ENCODE data around the gene ESYT1.

The ESYT1 gene

GRCh38 chr12:56104109-56104814 lies 23.8 kb upstream of the ESYT1 start, which contains the start of gene PA2G4:
Gene PA2G4 (plus strand): TSS chr12:56104559. CDS start chr12:56104738, 179 bp downstream.
- H3K4me1 ChIP-seq (ENCODE audit: insufficient read depth, insufficient read length), result no peaks in the 10 kb centered on the region
- DNase-seq (ENCODE audit: low read depth, low spot score), result peak; percentile 99
- H3K9me3 ChIP-seq (ENCODE audit: insufficient read depth, low read length), result no peaks in the 10 kb centered on the region
- peak within 1 kb of the TSS; percentile 99 for H3K9ac ChIP-seq (ENCODE audit: insufficient read length, low read depth)
- TF ChIP-seq SUZ12 (IDR thresholded peaks at IDR 0.05; ENCODE audit: extremely low read depth, insufficient read depth, insufficient read length) (no peak), ZNF274 (IDR thresholded peaks at IDR 0.05; ENCODE audit: low read depth, low read length) (no peak), YY1 (IDR thresholded peaks at IDR 0.05; ENCODE audit: insufficient read depth, insufficient read length) (no peak)
- H3K4me3 ChIP-seq (ENCODE audit: insufficient read length, low read depth), result peak within 1 kb of the TSS; percentile 98
- H3K36me3 ChIP-seq (ENCODE audit: insufficient read depth, insufficient read length, low read length), result peaks cover 65% of the 10 kb centered on the region
- no peaks in the 10 kb centered on the region for H3K27me3 ChIP-seq (ENCODE audit: insufficient read depth, insufficient read length)

GRCh38 chr12:56104815-56105608 lies 23.1 kb upstream of the ESYT1 start:
- no peak for TF ChIP-seq YY1 (IDR thresholded peaks at IDR 0.05; ENCODE audit: insufficient read depth, insufficient read length)
- no peak for TF ChIP-seq ZNF274 (IDR thresholded peaks at IDR 0.05; ENCODE audit: low read depth, low read length)
- TF ChIP-seq SUZ12 (IDR thresholded peaks at IDR 0.05; ENCODE audit: extremely low read depth, insufficient read depth, insufficient read length), result no peak
- H3K36me3 ChIP-seq (ENCODE audit: insufficient read depth, insufficient read length, low read length), result peaks cover 66% of the 10 kb centered on the region

GRCh38 chr12:56105609-56105902 lies 22.5 kb upstream of the ESYT1 start:
- no peak for DNase-seq (ENCODE audit: low read depth, low spot score)
- TF ChIP-seq ZNF274 (IDR thresholded peaks at IDR 0.05; ENCODE audit: low read depth, low read length) (no peak), YY1 (IDR thresholded peaks at IDR 0.05; ENCODE audit: insufficient read depth, insufficient read length) (no peak), SUZ12 (IDR thresholded peaks at IDR 0.05; ENCODE audit: extremely low read depth, insufficient read depth, insufficient read length) (no peak)
- H3K4me1 ChIP-seq (ENCODE audit: insufficient read depth, insufficient read length), result no peaks in the 10 kb centered on the region
- H3K27me3 ChIP-seq (ENCODE audit: insufficient read depth, insufficient read length), result no peaks in the 10 kb centered on the region
- no peaks in the 10 kb centered on the region for H3K9me3 ChIP-seq (ENCODE audit: insufficient read depth, low read length)
- peak overlapping the region; percentile 98 for H3K4me3 ChIP-seq (ENCODE audit: insufficient read length, low read depth)
- peak overlapping the region; percentile 99 for H3K9ac ChIP-seq (ENCODE audit: insufficient read length, low read depth)
- peaks cover 70% of the 10 kb centered on the region for H3K36me3 ChIP-seq (ENCODE audit: insufficient read depth, insufficient read length, low read length)

More at GRCh38 chr12:56104815-56105608, 23.1 kb upstream of the ESYT1 start:
- Histone ChIP-seq H3K4me3 (ENCODE audit: insufficient read length, low read depth) (peak overlapping the region; percentile 98), H3K27me3 (ENCODE audit: insufficient read depth, insufficient read length) (no peaks in the 10 kb centered on the region), H3K4me1 (ENCODE audit: insufficient read depth, insufficient read length) (no peaks in the 10 kb centered on the region), H3K9ac (ENCODE audit: insufficient read length, low read depth) (peak overlapping the region; percentile 99), H3K9me3 (ENCODE audit: insufficient read depth, low read length) (no peaks in the 10 kb centered on the region)
- DNase-seq (ENCODE audit: low read depth, low spot score), result no peak

GRCh38 chr12:56107242-56107641 lies 20.8 kb upstream of the ESYT1 start:
- TF ChIP-seq ZNF274 (IDR thresholded peaks at IDR 0.05; ENCODE audit: low read depth, low read length), result no peak
- Histone ChIP-seq H3K9ac (ENCODE audit: insufficient read length, low read depth) (no peak overlapping the region), H3K36me3 (ENCODE audit: insufficient read depth, insufficient read length, low read length) (peaks cover 72% of the 10 kb centered on the region), H3K27me3 (ENCODE audit: insufficient read depth, insufficient read length) (no peaks in the 10 kb centered on the region), H3K9me3 (ENCODE audit: insufficient read depth, low read length) (no peaks in the 10 kb centered on the region), H3K4me1 (ENCODE audit: insufficient read depth, insufficient read length) (no peaks in the 10 kb centered on the region), H3K4me3 (ENCODE audit: insufficient read length, low read depth) (no peak overlapping the region)
- DNase-seq (ENCODE audit: low read depth, low spot score), result no peak

GRCh38 chr12:56110571-56110970 lies 17.5 kb upstream of the ESYT1 start:
- H3K9ac ChIP-seq (ENCODE audit: insufficient read length, low read depth), result no peak overlapping the region
- H3K36me3 ChIP-seq (ENCODE audit: insufficient read depth, insufficient read length, low read length), result peaks cover 83% of the 10 kb centered on the region
- H3K9me3 ChIP-seq (ENCODE audit: insufficient read depth, low read length), result no peaks in the 10 kb centered on the region
- no peak for DNase-seq (ENCODE audit: low read depth, low spot score)
- H3K4me3 ChIP-seq (ENCODE audit: insufficient read length, low read depth), result no peak overlapping the region
- H3K4me1 ChIP-seq (ENCODE audit: insufficient read depth, insufficient read length), result no peaks in the 10 kb centered on the region
- TF ChIP-seq SUZ12 (IDR thresholded peaks at IDR 0.05; ENCODE audit: extremely low read depth, insufficient read depth, insufficient read length) (no peak), ZNF274 (IDR thresholded peaks at IDR 0.05; ENCODE audit: low read depth, low read length) (no peak), YY1 (IDR thresholded peaks at IDR 0.05; ENCODE audit: insufficient read depth, insufficient read length) (no peak)
- H3K27me3 ChIP-seq (ENCODE audit: insufficient read depth, insufficient read length), result no peaks in the 10 kb centered on the region

GRCh38 chr12:56114084-56114483 lies 14.0 kb upstream of the ESYT1 start:
- H3K36me3 ChIP-seq (ENCODE audit: insufficient read depth, insufficient read length, low read length), result peaks cover 62% of the 10 kb centered on the region
- no peaks in the 10 kb centered on the region for H3K27me3 ChIP-seq (ENCODE audit: insufficient read depth, insufficient read length)
- H3K4me3 ChIP-seq (ENCODE audit: insufficient read length, low read depth), result no peak overlapping the region
- H3K9me3 ChIP-seq (ENCODE audit: insufficient read depth, low read length), result no peaks in the 10 kb centered on the region
- H3K4me1 ChIP-seq (ENCODE audit: insufficient read depth, insufficient read length), result no peaks in the 10 kb centered on the region
- no peak overlapping the region for H3K9ac ChIP-seq (ENCODE audit: insufficient read length, low read depth)
- TF ChIP-seq SUZ12 (IDR thresholded peaks at IDR 0.05; ENCODE audit: extremely low read depth, insufficient read depth, insufficient read length) (no peak), YY1 (IDR thresholded peaks at IDR 0.05; ENCODE audit: insufficient read depth, insufficient read length) (no peak), ZNF274 (IDR thresholded peaks at IDR 0.05; ENCODE audit: low read depth, low read length) (no peak)
- DNase-seq (ENCODE audit: low read depth, low spot score), result no peak

GRCh38 chr12:56115329-56115728 lies 12.7 kb upstream of the ESYT1 start:
- no peaks in the 10 kb centered on the region for H3K27me3 ChIP-seq (ENCODE audit: insufficient read depth, insufficient read length)
- no peaks in the 10 kb centered on the region for H3K9me3 ChIP-seq (ENCODE audit: insufficient read depth, low read length)
- peaks cover 53% of the 10 kb centered on the region for H3K36me3 ChIP-seq (ENCODE audit: insufficient read depth, insufficient read length, low read length)
- TF ChIP-seq SUZ12 (IDR thresholded peaks at IDR 0.05; ENCODE audit: extremely low read depth, insufficient read depth, insufficient read length), result no peak
- TF ChIP-seq YY1 (IDR thresholded peaks at IDR 0.05; ENCODE audit: insufficient read depth, insufficient read length), result no peak
- TF ChIP-seq ZNF274 (IDR thresholded peaks at IDR 0.05; ENCODE audit: low read depth, low read length), result no peak
- DNase-seq (ENCODE audit: low read depth, low spot score), result no peak
- H3K4me1 ChIP-seq (ENCODE audit: insufficient read depth, insufficient read length), result no peaks in the 10 kb centered on the region
- H3K9ac ChIP-seq (ENCODE audit: insufficient read length, low read depth), result peak overlapping the region; percentile 99
- peak overlapping the region; percentile 91 for H3K4me3 ChIP-seq (ENCODE audit: insufficient read length, low read depth)

Measured in NT2/D1 (cell line).